CD14-positive monocyte (primary cell): ENCODE measurements around the gene MRPL9. TPM values are rescaled to one million over a fixed set of nuclear protein-coding genes. Genes with fewer than 3 reads are reported as not detected.

Experiments
- DNase-seq, 3 donors: peaks; one replicate each; pipeline ENCODE4 v3.0.0-alpha.2; 2011 to 2022
- H2AFZ ChIP-seq: 2 replicates; pipeline ENCODE4 v1.6.0; 2012; ENCODE audit warnings: mild to moderate bottlenecking, low read depth, low read length, inconsistent platforms; ENCODE audit not compliant: insufficient read depth, poor library complexity, severe bottlenecking
- H3K27ac ChIP-seq, 2 donors: 1 replicate in 1 of 2; 2 replicates in 1 of 2; pipeline ENCODE4 v1.5.1; 2012 to 2013; ENCODE audit warnings: low read length in 2 of 2, control low read depth in 1 of 2, inconsistent platforms in 1 of 2, low read depth in 1 of 2, mild to moderate bottlenecking in 1 of 2
- H3K27me3 ChIP-seq, 2 donors: one replicate each; pipeline versions ENCODE4 v1.6.0 to v1.6.1; 2011 to 2013; ENCODE audit warnings: low read length in 2 of 2; ENCODE audit not compliant: control insufficient read depth in 2 of 2, insufficient read depth in 2 of 2
- H3K36me3 ChIP-seq, 2 donors: replicated peaks in 1 of 2; 1 replicate in 1 of 2; 2 replicates in 1 of 2; pipeline versions ENCODE4 v1.5.1 to v1.6.1; 2012 to 2013; ENCODE audit warnings: low read length in 2 of 2, control low read depth in 1 of 2, inconsistent platforms in 1 of 2, mild to moderate bottlenecking in 1 of 2; ENCODE audit not compliant: insufficient read depth in 2 of 2, control insufficient read depth in 1 of 2
- H3K4me1 ChIP-seq, 2 donors: 1 replicate in 1 of 2; 2 replicates in 1 of 2; pipeline versions ENCODE4 v1.5.1 to v1.6.1; 2012 to 2013; ENCODE audit warnings: low read length in 2 of 2, control low read depth in 1 of 2, inconsistent platforms in 1 of 2, mild to moderate bottlenecking in 1 of 2, moderate library complexity in 1 of 2; ENCODE audit not compliant: insufficient read depth in 2 of 2, control insufficient read depth in 1 of 2
- H3K4me2 ChIP-seq: replicated peaks from 2 replicates; pipeline ENCODE3; 2012; ENCODE audit warnings: low read length, moderate library complexity, mild to moderate bottlenecking; ENCODE audit not compliant: poor library complexity, severe bottlenecking; ENCODE audit errors: extremely low read depth
- H3K4me3 ChIP-seq, 3 experiments: fragments of 200-600 bp in 1 of 3; sonication (generic) in 1 of 3; replicated peaks in 1 of 3; 1 replicate in 2 of 3; 2 replicates in 1 of 3; pipeline ENCODE4 v1.5.1; 2011 to 2013; ENCODE audit warnings: low read length in 3 of 3, mild to moderate bottlenecking in 3 of 3, control low read depth in 2 of 3, low read depth in 2 of 3, inconsistent platforms in 1 of 3, moderate library complexity in 1 of 3
- H3K79me2 ChIP-seq: 2 replicates; pipeline ENCODE4 v1.6.0; 2012; ENCODE audit warnings: mild to moderate bottlenecking, control low read depth, inconsistent platforms, low read length, moderate library complexity; ENCODE audit not compliant: insufficient read depth
- H3K9ac ChIP-seq: 2 replicates; pipeline ENCODE4 v1.6.0; 2017; ENCODE audit warnings: low read length, mild to moderate bottlenecking; ENCODE audit not compliant: insufficient read depth, poor library complexity, severe bottlenecking
- H3K9me3 ChIP-seq, 2 donors: replicated peaks in 1 of 2; 1 replicate in 1 of 2; 2 replicates in 1 of 2; pipeline versions ENCODE4 v1.5.1 to v1.6.1; 2012 to 2013; ENCODE audit warnings: low read length in 2 of 2, control low read depth in 1 of 2; ENCODE audit not compliant: control insufficient read depth in 1 of 2, insufficient read depth in 1 of 2
- H4K20me1 ChIP-seq: 2 replicates; pipeline ENCODE4 v1.6.0; 2012; ENCODE audit warnings: mild to moderate bottlenecking, low read length, control low read depth, moderate library complexity; ENCODE audit not compliant: insufficient read depth
- H3K27ac Mint-ChIP-seq, 7 donors: one replicate each; pipeline ENCODE4 v1.8.0; 2020; ENCODE audit warnings: mild to moderate bottlenecking in 7 of 7, mixed read lengths in 7 of 7, moderate library complexity in 6 of 7, inconsistent platforms in 2 of 7
- H3K27me3 Mint-ChIP-seq, 3 donors: one replicate each; pipeline ENCODE4 v1.8.0; 2021 to 2022; ENCODE audit warnings: low read depth in 3 of 3, mild to moderate bottlenecking in 3 of 3, mixed read lengths in 3 of 3, moderate library complexity in 3 of 3, inconsistent platforms in 1 of 3
- H3K36me3 Mint-ChIP-seq, 2 donors: one replicate each; pipeline ENCODE4 v1.8.0; 2020; ENCODE audit warnings: mixed read lengths in 2 of 2, inconsistent platforms in 1 of 2, mild to moderate bottlenecking in 1 of 2
- H3K4me1 Mint-ChIP-seq: one replicate; pipeline ENCODE4 v1.8.0; 2020; ENCODE audit warnings: mild to moderate bottlenecking, mixed read lengths
- H3K4me3 Mint-ChIP-seq, 2 donors: one replicate each; pipeline ENCODE4 v1.8.0; 2020; ENCODE audit warnings: mild to moderate bottlenecking in 2 of 2, mixed read lengths in 2 of 2, moderate library complexity in 1 of 2
- H3K9me3 Mint-ChIP-seq, 7 donors: one replicate each; pipeline ENCODE4 v1.8.0; 2020 to 2022; ENCODE audit warnings: mixed read lengths in 7 of 7, mild to moderate bottlenecking in 6 of 7, moderate library complexity in 6 of 7, inconsistent platforms in 2 of 7
- WGBS: methylation state at CpG from one replicate; pipeline ENCODE4 v1.1.5; 2013; ENCODE audit warnings: missing lambda C conversion rate; ENCODE audit not compliant: insufficient coverage; 5-methylcytosine and 5-hydroxymethylcytosine counted together
- intact Hi-C, 2 donors: fragments of 100-400 bp; cut with micrococcal nuclease; formaldehyde crosslinking; loops; one replicate each; pipeline versions ENCODE4 v1.15.0 to v1.15.1; 2023
- polyA plus RNA-seq, 3 donors: library from polyadenylated mRNA; depleted of rRNA in 1 of 3; unstranded in 2 of 3; stranded (reverse) in 1 of 3; fragments of 300-500 nt in 2 of 3; fragments of >200 nt in 1 of 3; fragmentation: Illumina TruSeq in 2 of 3; gene quantifications; 1 replicate in 2 of 3; 2 replicates in 1 of 3; pipeline ENCODE4 v1.2.3, GENCODE V29; 2012 to 2021
- TF ChIP-seq, protein P1 (sequence below): fragments of 200-600 bp; IDR thresholded peaks from one replicate; pipeline ENCODE4 v1.8.0; 2022; ENCODE audit warnings: antibody characterized with exemption, mild to moderate bottlenecking

Gene MRPL9
- polyA plus RNA-seq, 3 donors, result 25.6 to 56.6 (median 56.4) TPM

DNA sequence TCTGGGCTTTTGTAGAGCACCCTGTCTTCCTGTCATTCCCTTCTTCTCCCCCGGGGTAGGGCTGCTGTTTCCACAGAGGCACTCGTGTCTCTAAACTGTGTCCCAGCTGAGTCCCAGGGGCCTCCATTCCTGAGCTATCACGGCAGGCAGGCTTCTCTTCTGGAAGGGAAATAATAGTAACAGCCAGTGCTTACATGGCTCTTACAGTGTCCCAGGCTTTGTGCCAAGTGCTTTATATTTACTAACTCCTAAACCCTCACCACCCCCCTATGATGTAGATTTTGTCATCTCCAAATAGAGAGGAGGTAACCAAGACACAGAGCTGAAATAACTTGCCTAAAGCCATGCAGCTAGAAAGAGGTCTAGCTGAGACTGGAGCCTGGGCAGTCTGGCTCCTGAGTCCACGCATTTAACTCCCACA, 45.3 kb downstream of the MRPL9 start:
- H3K4me3 ChIP-seq, result no peak overlapping the region
- H3K27ac Mint-ChIP-seq, result no peak overlapping the region
- WGBS, result 61% methylated on average over 3 of the region's 4 CpGs

GRCh38 chr1:151716771-151717631, 46.3 kb downstream of the MRPL9 start, which contains the start of gene CELF3:
Gene CELF3, minus strand, starts transcription at chr1:151716803. Its CDS starts 783 bp downstream, at chr1:151716020.
- intact Hi-C loops, result no loop called here
- Mint-ChIP-seq H3K4me3 (peak within 1 kb of the TSS in 1 of 2 donors; percentile 72), H3K27me3 (peaks cover 64 to 76% (median 75%) of the 10 kb centered on the region in 3 donors), H3K27ac (peak within 1 kb of the TSS in 2 of 7 donors; percentile 15 to 56), H3K36me3 (peaks cover 4 to 6% of the 10 kb centered on the region in 2 donors), H3K9me3 (peaks cover 0 to 14% (median 4%) of the 10 kb centered on the region in 7 donors), H3K4me1 (peaks cover 26% of the 10 kb centered on the region)
- H3K9me3 ChIP-seq, result no peaks in the 10 kb centered on the region
- no peak within 1 kb of the TSS for H3K9ac ChIP-seq
- H3K4me3 ChIP-seq, result no peak within 1 kb of the TSS
- no peaks in the 10 kb centered on the region for H3K79me2 ChIP-seq
- H3K4me1 ChIP-seq, result peaks cover 15 to 19% of the 10 kb centered on the region in 2 donors
- H3K27me3 ChIP-seq, result peaks cover 42 to 71% of the 10 kb centered on the region in 2 donors
- no peak for DNase-seq
- no peak within 1 kb of the TSS for H3K27ac ChIP-seq
- TF ChIP-seq, protein P1, sequence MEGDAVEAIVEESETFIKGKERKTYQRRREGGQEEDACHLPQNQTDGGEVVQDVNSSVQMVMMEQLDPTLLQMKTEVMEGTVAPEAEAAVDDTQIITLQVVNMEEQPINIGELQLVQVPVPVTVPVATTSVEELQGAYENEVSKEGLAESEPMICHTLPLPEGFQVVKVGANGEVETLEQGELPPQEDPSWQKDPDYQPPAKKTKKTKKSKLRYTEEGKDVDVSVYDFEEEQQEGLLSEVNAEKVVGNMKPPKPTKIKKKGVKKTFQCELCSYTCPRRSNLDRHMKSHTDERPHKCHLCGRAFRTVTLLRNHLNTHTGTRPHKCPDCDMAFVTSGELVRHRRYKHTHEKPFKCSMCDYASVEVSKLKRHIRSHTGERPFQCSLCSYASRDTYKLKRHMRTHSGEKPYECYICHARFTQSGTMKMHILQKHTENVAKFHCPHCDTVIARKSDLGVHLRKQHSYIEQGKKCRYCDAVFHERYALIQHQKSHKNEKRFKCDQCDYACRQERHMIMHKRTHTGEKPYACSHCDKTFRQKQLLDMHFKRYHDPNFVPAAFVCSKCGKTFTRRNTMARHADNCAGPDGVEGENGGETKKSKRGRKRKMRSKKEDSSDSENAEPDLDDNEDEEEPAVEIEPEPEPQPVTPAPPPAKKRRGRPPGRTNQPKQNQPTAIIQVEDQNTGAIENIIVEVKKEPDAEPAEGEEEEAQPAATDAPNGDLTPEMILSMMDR, result no peak
- H4K20me1 ChIP-seq, result no peaks in the 10 kb centered on the region
- WGBS, result 12% methylated on average over 21 of the region's 27 CpGs
- H2AFZ ChIP-seq, result no peak within 1 kb of the TSS
- H3K4me2 ChIP-seq, result peak within 1 kb of the TSS; percentile 28
- no peaks in the 10 kb centered on the region for H3K36me3 ChIP-seq

More for the DNA sequence above, 45.3 kb downstream of the MRPL9 start:
- Mint-ChIP-seq H3K4me1 (peaks cover 30% of the 10 kb centered on the region), H3K4me3 (peak overlapping the region in 1 of 2 donors; percentile 9), H3K27me3 (peaks cover 69 to 86% (median 85%) of the 10 kb centered on the region in 3 donors), H3K36me3 (peaks cover 4 to 6% of the 10 kb centered on the region in 2 donors), H3K9me3 (peaks cover 0 to 14% (median 4%) of the 10 kb centered on the region in 7 donors)
- Histone ChIP-seq H3K9ac (no peak overlapping the region), H3K79me2 (no peaks in the 10 kb centered on the region), H3K36me3 (no peaks in the 10 kb centered on the region), H4K20me1 (no peaks in the 10 kb centered on the region), H3K4me2 (no peak overlapping the region), H3K9me3 (no peaks in the 10 kb centered on the region), H3K27me3 (peaks cover 50 to 81% of the 10 kb centered on the region in 2 donors), H3K4me1 (peaks cover 18 to 22% of the 10 kb centered on the region in 2 donors), H3K27ac (no peak overlapping the region), H2AFZ (no peak overlapping the region)
- DNase-seq, result no peak
- intact Hi-C loops, result no loop called here
- TF ChIP-seq, protein P1, result no peak
